Prostate gland (tissue), 2 donors: Measurements from ENCODE around the gene CPT1C.

Experiments
- CTCF ChIP-seq, 4 experiments: fragments of 200-600 bp in 2 of 4; fragments of 450-650 bp in 2 of 4; sonication (generic) in 2 of 4; IDR thresholded peaks; 1 replicate in 3 of 4; 2 replicates in 1 of 4; pipeline ENCODE4 v1.5.1; 2016 to 2019; ENCODE audit warnings: antibody characterized with exemption in 4 of 4, mild to moderate bottlenecking in 2 of 4, moderate library complexity in 2 of 4
- POLR2A ChIP-seq: fragments of 450-650 bp; IDR thresholded peaks from one replicate; pipeline ENCODE4 v1.6.1; 2016; ENCODE audit warnings: antibody characterized with exemption, mild to moderate bottlenecking
- POLR2AphosphoS5 ChIP-seq: sonication (generic); formaldehyde crosslinking; IDR thresholded peaks from one replicate; pipeline ENCODE4 v1.6.1; 2017; ENCODE audit warnings: antibody characterized with exemption

GRCh38 chr19:49665036-49665350 lies 25.9 kb upstream of the CPT1C start:
- TF ChIP-seq CTCF (IDR thresholded peaks at IDR 0.05) (no peak), POLR2A (no peak), POLR2AphosphoS5 (no peak)
